Ectodermal cell (in vitro differentiated cells): ENCODE measurements around the gene PTAR1.

Experiments
- H3K27ac ChIP-seq: 2 replicates; pipeline ENCODE4 v1.7.0; 2013; ENCODE audit warnings: mild to moderate bottlenecking, low read depth, low read length; ENCODE audit not compliant: insufficient read depth, poor library complexity, severe bottlenecking
- H3K27me3 ChIP-seq: 2 replicates; pipeline ENCODE4 v1.7.0; 2013; ENCODE audit warnings: mild to moderate bottlenecking, low read length; ENCODE audit not compliant: insufficient read depth, control insufficient read depth, poor library complexity, severe bottlenecking
- H3K36me3 ChIP-seq: one replicate; pipeline ENCODE4 v1.7.0; 2013; ENCODE audit warnings: low read length; ENCODE audit not compliant: control insufficient read depth, insufficient read depth
- H3K4me1 ChIP-seq: one replicate; pipeline ENCODE4 v1.7.0; 2013; ENCODE audit warnings: low read length; ENCODE audit not compliant: control insufficient read depth, insufficient read depth
- H3K4me3 ChIP-seq: 2 replicates; pipeline ENCODE4 v1.7.0; 2013; ENCODE audit warnings: low read depth, low read length, control low read depth; ENCODE audit not compliant: insufficient read depth
- H3K9me3 ChIP-seq: 2 replicates; pipeline ENCODE4 v1.7.0; 2013; ENCODE audit warnings: mild to moderate bottlenecking, low read length, moderate library complexity; ENCODE audit not compliant: control insufficient read depth
- WGBS, 2 experiments: methylation state at CpG; one replicate each; pipeline ENCODE4 v1.1.7; 2013; ENCODE audit warnings: missing lambda C conversion rate in 2 of 2; 5-methylcytosine and 5-hydroxymethylcytosine counted together

PTAR1 gene

DNA sequence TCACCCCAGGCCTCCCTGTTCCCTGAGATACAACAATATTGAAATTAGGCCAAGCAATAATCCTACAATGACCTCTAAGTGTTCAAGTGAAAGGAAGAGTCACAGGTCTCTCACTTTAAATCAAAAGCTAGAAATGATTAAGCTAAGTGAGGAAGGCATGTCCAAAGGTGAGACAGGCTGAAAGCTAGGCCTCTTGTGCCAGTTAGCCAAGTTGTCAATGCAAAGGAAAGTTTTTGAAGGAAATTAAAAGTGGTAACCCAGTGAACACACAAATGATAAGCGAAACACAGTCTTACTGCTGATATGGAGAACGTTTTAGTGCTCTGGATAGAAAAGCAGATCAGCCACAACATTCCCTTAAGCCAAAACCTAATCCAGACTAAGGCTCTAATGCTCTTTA lies 39.8 kb downstream of the PTAR1 start:
- no peaks in the 10 kb centered on the region for H3K27me3 ChIP-seq
- no peak overlapping the region for H3K27ac ChIP-seq
- 78 to 87% methylated on average over 2 of the region's 2 CpGs for WGBS, 2 experiments
- no peaks in the 10 kb centered on the region for H3K4me1 ChIP-seq
- H3K36me3 ChIP-seq: peaks cover 27% of the 10 kb centered on the region
- no peaks in the 10 kb centered on the region for H3K9me3 ChIP-seq
- no peak overlapping the region for H3K4me3 ChIP-seq

DNA sequence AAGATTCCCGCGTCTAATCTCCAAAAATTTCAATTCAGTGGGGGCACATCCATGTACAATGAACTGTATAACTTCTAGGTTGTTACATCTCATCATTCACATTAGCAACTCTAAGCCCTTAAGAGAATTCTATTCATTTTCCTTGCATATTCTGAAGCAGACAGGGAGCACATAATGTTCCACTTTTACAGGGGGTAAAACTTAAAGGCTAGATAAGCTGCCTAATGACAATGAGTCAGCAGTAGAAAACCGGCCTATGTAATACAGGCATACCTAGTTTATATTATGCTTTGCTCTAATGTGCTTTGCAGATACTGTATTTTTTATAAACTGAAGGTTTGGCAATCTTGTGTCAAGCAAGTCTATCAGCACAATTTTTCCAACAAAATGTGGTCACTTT lies 40.4 kb downstream of the PTAR1 start:
- whole genome bisulfite sequencing, 2 experiments: 93 to 98% methylated on average over 3 of the region's 3 CpGs
- Histone ChIP-seq H3K9me3 (no peaks in the 10 kb centered on the region), H3K27ac (no peak overlapping the region), H3K4me3 (no peak overlapping the region), H3K27me3 (no peaks in the 10 kb centered on the region), H3K4me1 (no peaks in the 10 kb centered on the region), H3K36me3 (peaks cover 27% of the 10 kb centered on the region)

DNA sequence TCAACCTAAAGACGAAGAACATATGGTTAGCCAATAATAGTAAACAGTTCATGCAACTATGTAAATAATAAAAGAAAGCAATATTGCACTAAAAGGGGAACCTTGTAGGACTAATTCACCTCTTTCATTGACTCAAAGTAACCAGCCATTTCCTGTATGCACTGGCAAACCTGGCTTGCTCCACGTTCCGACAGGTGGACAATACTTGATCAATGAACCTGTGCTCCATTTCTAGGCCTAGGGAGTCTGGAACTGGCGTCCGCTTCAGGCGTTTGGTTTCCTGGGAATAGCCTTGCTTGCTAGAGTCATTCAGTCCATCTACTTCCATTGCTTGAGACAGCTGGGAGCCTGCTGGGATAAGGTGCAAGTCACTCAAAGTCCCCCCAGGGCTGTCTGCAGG lies 41.6 kb downstream of the PTAR1 start:
- H3K36me3 ChIP-seq: peaks cover 25% of the 10 kb centered on the region
- H3K27ac ChIP-seq: no peak overlapping the region
- 95% methylated on average over 5 of the region's 6 CpGs for WGBS, 2 experiments
- no peak overlapping the region for H3K4me3 ChIP-seq
- no peaks in the 10 kb centered on the region for H3K27me3 ChIP-seq
- no peaks in the 10 kb centered on the region for H3K4me1 ChIP-seq
- H3K9me3 ChIP-seq: no peaks in the 10 kb centered on the region

- no peak overlapping the region for H3K4me3 ChIP-seq
- WGBS, 2 experiments: 91 to 100% methylated on average over 1 of the region's 1 CpG
- no peaks in the 10 kb centered on the region for H3K27me3 ChIP-seq
- H3K36me3 ChIP-seq: peaks cover 7% of the 10 kb centered on the region
- H3K4me1 ChIP-seq: no peaks in the 10 kb centered on the region
- no peaks in the 10 kb centered on the region for H3K9me3 ChIP-seq
- H3K27ac ChIP-seq: no peak overlapping the region
These were observed 44.0 kb downstream of the PTAR1 start for GRCh38 chr9:69715825-69716224.

- H3K27me3 ChIP-seq: no peaks in the 10 kb centered on the region
- peaks cover 7% of the 10 kb centered on the region for H3K36me3 ChIP-seq
- H3K4me1 ChIP-seq: no peaks in the 10 kb centered on the region
- no peak overlapping the region for H3K27ac ChIP-seq
- no peaks in the 10 kb centered on the region for H3K9me3 ChIP-seq
- WGBS, 2 experiments: 91 to 100% methylated on average over 3 of the region's 3 CpGs
- no peak overlapping the region for H3K4me3 ChIP-seq
These were observed 44.7 kb downstream of the PTAR1 start for GRCh38 chr9:69715096-69715495.

GRCh38 chr9:69697475-69697874 lies 62.3 kb downstream of the PTAR1 start:
- H3K4me3 ChIP-seq: no peak overlapping the region
- H3K36me3 ChIP-seq: no peaks in the 10 kb centered on the region
- H3K27ac ChIP-seq: no peak overlapping the region
- H3K27me3 ChIP-seq: no peaks in the 10 kb centered on the region
- no peaks in the 10 kb centered on the region for H3K4me1 ChIP-seq
- H3K9me3 ChIP-seq: no peaks in the 10 kb centered on the region
- WGBS, 2 experiments: 89 to 94% methylated on average over 2 of the region's 2 CpGs

GRCh38 chr9:69696802-69697201 lies 63.0 kb downstream of the PTAR1 start:
- 90 to 97% methylated on average over 2 of the region's 2 CpGs for WGBS, 2 experiments
- no peak overlapping the region for H3K27ac ChIP-seq
- no peak overlapping the region for H3K4me3 ChIP-seq
- H3K27me3 ChIP-seq: no peaks in the 10 kb centered on the region
- no peaks in the 10 kb centered on the region for H3K36me3 ChIP-seq
- no peaks in the 10 kb centered on the region for H3K9me3 ChIP-seq
- H3K4me1 ChIP-seq: no peaks in the 10 kb centered on the region

GRCh38 chr9:69689991-69690538 lies 69.7 kb downstream of the PTAR1 start:
- 94 to 95% methylated on average over 2 of the region's 2 CpGs for WGBS, 2 experiments
- no peaks in the 10 kb centered on the region for H3K4me1 ChIP-seq
- no peaks in the 10 kb centered on the region for H3K36me3 ChIP-seq

GRCh38 chr9:69683927-69684326 lies 75.9 kb downstream of the PTAR1 start:
- no peaks in the 10 kb centered on the region for H3K27me3 ChIP-seq
- 93 to 94% methylated on average over 5 of the region's 5 CpGs for WGBS, 2 experiments

More at GRCh38 chr9:69689991-69690538, 69.7 kb downstream of the PTAR1 start:
- H3K27ac ChIP-seq: no peak overlapping the region
- H3K4me3 ChIP-seq: no peak overlapping the region
- H3K27me3 ChIP-seq: no peaks in the 10 kb centered on the region
- H3K9me3 ChIP-seq: no peaks in the 10 kb centered on the region

GRCh38 chr9:69678843-69679538 lies 80.8 kb downstream of the PTAR1 start:
- WGBS, 2 experiments: 92 to 94% methylated on average over 3 to 4 of the region's 4 CpGs
- Histone ChIP-seq H3K27me3 (no peaks in the 10 kb centered on the region), H3K27ac (no peak overlapping the region), H3K36me3 (no peaks in the 10 kb centered on the region), H3K4me1 (no peaks in the 10 kb centered on the region), H3K4me3 (no peak overlapping the region), H3K9me3 (no peaks in the 10 kb centered on the region)

More at GRCh38 chr9:69683927-69684326, 75.9 kb downstream of the PTAR1 start:
- H3K27ac ChIP-seq: no peak overlapping the region
- H3K4me1 ChIP-seq: no peaks in the 10 kb centered on the region
- H3K4me3 ChIP-seq: no peak overlapping the region
- H3K36me3 ChIP-seq: no peaks in the 10 kb centered on the region
- no peaks in the 10 kb centered on the region for H3K9me3 ChIP-seq
